OCI-LY3 (cell line): ENCODE data around the gene KRTAP5-1.

Source experiments
- CTCF ChIP-seq: fragments of 200-600, 300-600 bp; sonication (generic); IDR thresholded peaks from 2 replicates; pipeline ENCODE4 v1.5.1; 2014; ENCODE audit warnings: antibody characterized with exemption, low read length, low read depth
- EZH2phosphoT487 ChIP-seq: fragments of 200-600 bp; shearing (Covaris generic); IDR thresholded peaks from 2 replicates; pipeline ENCODE4 v1.6.1; 2018; ENCODE audit warnings: antibody characterized with exemption, mixed run types, low read depth

DNA sequence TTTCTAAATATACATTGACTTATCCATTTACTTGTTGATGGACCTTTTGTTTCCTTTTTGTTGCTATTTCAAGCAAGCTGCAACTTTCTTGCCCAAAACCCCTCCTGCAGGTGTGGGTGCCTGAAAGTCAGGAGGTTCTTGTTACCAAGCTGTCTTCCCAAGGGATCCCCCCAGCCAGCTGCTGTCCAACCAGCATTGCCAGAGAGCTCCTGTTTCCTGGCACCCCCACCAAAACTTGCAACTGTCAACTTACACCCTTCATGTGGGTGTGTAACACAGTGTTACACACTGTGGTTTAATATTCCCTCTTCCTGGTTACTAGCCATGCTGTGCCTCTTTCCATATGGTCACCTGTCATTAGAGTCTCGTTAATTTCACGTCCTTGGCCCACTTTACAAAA, 1.6 kb upstream of the KRTAP5-1 start:
- TF ChIP-seq CTCF (no peak), EZH2phosphoT487 (no peak)
